Activated T-helper 1 cell treated with anti-CD3 and anti-CD28 coated beads, Interleukin-12 subunit alpha, Interleukin-12 subunit beta, Interleukin-2, Interleukin-4 antibody, amounts not matched to agents 30 ng/mL and 10 ng/mL and 1 ng/mL, durations not matched to agents 14 hours and 24 hours and 36 hours (primary cell): Measurements from ENCODE around the gene XRCC3. TPM values are rescaled to one million over a fixed set of nuclear protein-coding genes. Genes with fewer than 3 reads are reported as not detected.

Experiments used
- DNase-seq: peaks from one replicate; pipeline ENCODE4 v3.0.0; 2021; ENCODE audit warnings: low spot score
- H3K27ac Mint-ChIP-seq: one replicate; pipeline ENCODE4 v1.8.0; 2021; ENCODE audit warnings: mild to moderate bottlenecking, mixed read lengths
- H3K27me3 Mint-ChIP-seq: one replicate; pipeline ENCODE4 v1.8.0; 2022; ENCODE audit warnings: mild to moderate bottlenecking, moderate library complexity, mixed read lengths; ENCODE audit not compliant: insufficient read depth
- H3K36me3 Mint-ChIP-seq: one replicate; pipeline ENCODE4 v1.8.0; 2021; ENCODE audit warnings: low read depth, mixed read lengths
- H3K4me1 Mint-ChIP-seq: one replicate; pipeline ENCODE4 v1.8.0; 2021; ENCODE audit warnings: low read depth, mixed read lengths
- H3K4me3 Mint-ChIP-seq: one replicate; pipeline ENCODE4 v1.8.0; 2021; ENCODE audit warnings: mild to moderate bottlenecking, moderate library complexity, mixed read lengths
- H3K9me3 Mint-ChIP-seq: one replicate; pipeline ENCODE4 v1.8.0; 2021; ENCODE audit warnings: mixed read lengths
- intact Hi-C: fragments of 100-400 bp; cut with micrococcal nuclease; formaldehyde crosslinking; loops from one replicate; pipeline ENCODE4 v1.15.1; 2024
- total RNA-seq: library from RNA; stranded (reverse); gene quantifications from 2 replicates; pipeline ENCODE4 v1.2.3, GENCODE V29; 2022

XRCC3 gene
- total RNA-seq, 1 donor from 2014 or later, result 69.5 TPM

DNA sequence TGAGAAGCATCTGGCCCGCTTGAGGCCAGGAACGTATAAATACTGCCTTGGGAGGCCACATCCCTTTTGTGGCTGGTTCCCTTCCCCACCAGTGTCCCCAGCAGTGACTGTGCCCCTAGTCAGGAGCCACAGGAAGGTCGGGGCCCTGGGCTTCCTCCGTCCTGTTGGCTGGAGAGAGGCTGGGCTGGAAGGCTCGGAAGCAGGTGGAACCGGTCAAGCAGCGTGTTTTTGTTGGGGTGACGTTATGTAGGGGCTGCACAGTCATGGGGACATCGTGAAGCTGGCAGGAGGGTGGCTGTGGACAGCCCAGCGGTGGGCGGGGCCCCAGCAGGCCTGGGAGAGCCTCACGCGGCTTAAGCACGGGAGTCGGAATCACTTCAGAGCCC lies 10.1 kb downstream of the XRCC3 start:
- peaks cover 6% of the 10 kb centered on the region for H3K4me1 Mint-ChIP-seq
- no peak overlapping the region for H3K27ac Mint-ChIP-seq
- intact Hi-C loops, result no loop called here
- H3K4me3 Mint-ChIP-seq, result no peak overlapping the region
- no peaks in the 10 kb centered on the region for H3K27me3 Mint-ChIP-seq
- no peak for DNase-seq
- no peaks in the 10 kb centered on the region for H3K9me3 Mint-ChIP-seq
- peaks cover 19% of the 10 kb centered on the region for H3K36me3 Mint-ChIP-seq

DNA sequence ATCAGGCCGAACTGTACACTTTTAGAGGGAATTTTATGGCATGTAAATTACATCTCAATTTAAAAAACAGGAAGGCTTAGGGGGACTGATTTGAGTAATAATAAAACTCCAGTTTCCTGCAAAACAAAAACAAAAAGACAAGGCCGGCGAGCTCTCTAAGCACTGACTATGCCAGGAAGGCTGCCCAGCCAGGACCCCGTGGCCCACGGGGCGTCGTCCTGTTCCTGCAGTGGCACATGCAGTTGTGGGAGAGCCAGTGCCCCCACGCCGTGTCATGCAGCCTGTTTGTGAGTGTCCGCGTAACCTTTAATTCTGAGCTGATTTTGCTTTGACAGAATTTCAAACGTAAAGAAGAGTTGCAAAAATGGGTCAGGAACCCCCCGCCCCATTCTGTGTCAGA lies 10.5 kb downstream of the XRCC3 start:
- intact Hi-C loops, result no loop called here
- peak overlapping the region; percentile 71 for H3K27ac Mint-ChIP-seq
- H3K4me3 Mint-ChIP-seq, result no peak overlapping the region

DNA sequence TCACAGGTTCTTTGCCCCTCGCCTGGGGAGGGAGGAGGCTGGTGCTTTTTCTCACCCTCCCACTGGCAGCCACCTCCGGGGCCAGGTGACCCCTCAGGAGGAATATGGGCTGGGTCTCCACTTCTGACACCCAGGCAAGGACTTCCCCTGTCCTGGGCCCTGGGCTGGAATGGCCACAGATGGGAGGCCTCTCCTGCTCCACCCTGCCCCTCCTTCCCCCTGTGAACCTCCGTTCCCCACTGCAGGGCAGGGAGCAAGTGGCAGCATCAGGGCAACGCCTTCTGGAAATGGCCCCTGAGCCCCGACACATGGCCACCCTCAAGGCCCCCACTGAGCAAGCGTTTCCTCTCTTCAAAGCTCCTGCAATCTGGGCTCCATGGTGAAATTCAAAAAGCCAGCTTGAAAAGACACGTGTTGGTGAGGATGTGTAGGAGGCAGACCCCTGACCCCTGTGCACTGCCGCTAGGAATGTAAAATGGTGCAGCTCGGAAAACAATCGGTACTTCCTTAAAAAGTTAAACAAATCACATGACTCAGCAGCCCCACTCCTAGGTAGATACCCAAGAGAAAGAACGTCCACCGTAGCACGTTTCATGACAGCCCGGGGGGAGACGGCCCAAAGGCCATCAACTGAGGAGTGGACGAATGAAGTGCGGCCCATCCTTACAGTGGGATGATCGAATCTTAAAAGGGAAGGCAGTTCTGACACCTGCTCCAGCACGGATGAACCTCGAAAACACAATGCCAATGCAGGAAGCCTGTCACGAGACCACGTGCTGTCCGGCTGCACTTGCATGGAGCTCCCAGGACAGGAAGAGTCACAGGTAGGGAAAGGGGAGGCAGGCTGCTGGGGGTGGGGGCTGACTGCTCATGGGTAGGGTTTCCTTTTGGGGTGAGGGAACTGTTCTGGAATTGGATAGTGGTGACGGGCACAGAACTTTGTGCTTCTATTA lies 11.5 kb downstream of the XRCC3 start:
- Mint-ChIP-seq H3K9me3 (no peaks in the 10 kb centered on the region), H3K27ac (no peak overlapping the region), H3K36me3 (peaks cover 19% of the 10 kb centered on the region), H3K4me3 (no peak overlapping the region), H3K4me1 (peaks cover 6% of the 10 kb centered on the region), H3K27me3 (no peaks in the 10 kb centered on the region)
- intact Hi-C loops, result no loop called here
- DNase-seq, result no peak

More for the DNA sequence above, 10.5 kb downstream of the XRCC3 start:
- Mint-ChIP-seq H3K4me1 (peaks cover 6% of the 10 kb centered on the region), H3K27me3 (no peaks in the 10 kb centered on the region), H3K9me3 (no peaks in the 10 kb centered on the region), H3K36me3 (peaks cover 19% of the 10 kb centered on the region)
- DNase-seq, result no peak

DNA sequence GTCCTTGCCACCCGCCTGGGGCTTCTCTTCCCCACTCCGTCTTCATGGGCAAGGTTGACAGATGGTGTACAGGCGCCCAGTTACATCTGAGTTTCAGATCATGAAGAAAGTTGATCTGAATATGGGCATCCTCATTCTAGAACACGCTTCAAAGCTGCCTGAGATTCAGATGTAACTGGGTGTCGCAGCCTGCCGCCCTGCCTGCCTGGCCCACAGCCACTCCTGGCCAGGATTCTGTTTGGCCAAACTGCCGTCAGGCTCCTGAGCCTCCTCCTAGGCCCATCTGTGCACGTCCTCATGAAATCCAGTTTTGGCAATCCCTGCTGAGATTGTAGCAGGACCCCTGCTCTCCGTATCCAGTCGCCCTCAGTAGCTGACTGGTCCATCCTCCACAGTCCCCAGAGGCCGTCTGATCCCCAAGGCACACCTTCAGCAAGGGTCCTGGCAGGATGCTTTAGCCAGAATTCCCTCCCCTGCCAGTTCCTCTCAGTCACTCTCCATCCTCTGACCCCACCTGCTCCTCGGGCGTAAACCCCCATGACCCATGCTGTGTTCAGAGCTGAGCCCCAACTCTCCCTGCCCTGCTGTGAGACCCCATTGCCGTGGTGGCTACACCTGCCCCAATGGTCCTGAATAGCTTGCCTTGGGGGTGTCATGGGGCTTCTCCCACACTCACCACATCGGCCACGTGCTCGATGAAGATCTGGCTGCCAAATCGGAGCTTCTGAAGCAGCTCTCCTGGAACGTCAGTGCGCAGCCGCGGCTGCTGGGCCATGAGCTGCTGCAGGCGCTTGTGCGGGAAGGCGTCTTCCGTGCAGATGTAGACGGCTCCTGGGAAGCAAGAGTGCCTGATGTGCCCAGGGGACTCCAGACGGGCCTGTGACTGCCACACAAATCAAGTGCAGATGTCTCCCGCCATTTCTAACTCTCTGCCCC lies 12.5 kb downstream of the XRCC3 start:
- H3K4me1 Mint-ChIP-seq, result peaks cover 6% of the 10 kb centered on the region
- no peaks in the 10 kb centered on the region for H3K9me3 Mint-ChIP-seq
- H3K36me3 Mint-ChIP-seq, result peaks cover 16% of the 10 kb centered on the region
- intact Hi-C loops, result no loop called here
- H3K4me3 Mint-ChIP-seq, result no peak overlapping the region
- no peaks in the 10 kb centered on the region for H3K27me3 Mint-ChIP-seq
- DNase-seq, result no peak
- H3K27ac Mint-ChIP-seq, result peak overlapping the region; percentile 22

DNA sequence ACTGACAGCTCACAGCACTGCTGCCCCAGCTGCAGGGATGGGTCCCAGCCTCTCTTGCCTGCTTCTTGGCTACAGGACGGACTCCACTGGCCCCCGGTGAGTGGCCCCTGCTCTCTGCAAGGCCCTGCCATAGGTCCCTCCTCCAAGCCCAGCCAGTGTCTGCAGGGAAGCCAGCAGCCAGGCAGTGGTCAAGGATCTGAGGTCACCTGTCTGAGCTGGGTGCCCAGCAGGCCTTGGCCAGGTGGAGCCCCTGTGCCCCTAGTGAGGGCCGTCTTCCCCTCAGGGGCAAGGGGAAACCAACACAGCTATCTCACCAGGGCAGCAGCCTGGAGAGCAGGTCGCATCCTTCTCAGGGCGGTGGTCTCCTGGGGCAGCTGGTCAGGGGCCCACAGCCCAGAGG lies 13.2 kb downstream of the XRCC3 start:
- DNase-seq, result no peak
- peaks cover 6% of the 10 kb centered on the region for H3K4me1 Mint-ChIP-seq
- intact Hi-C loops, result no loop called here
- H3K9me3 Mint-ChIP-seq, result no peaks in the 10 kb centered on the region
- H3K4me3 Mint-ChIP-seq, result no peak overlapping the region
- H3K36me3 Mint-ChIP-seq, result peaks cover 16% of the 10 kb centered on the region
- H3K27me3 Mint-ChIP-seq, result no peaks in the 10 kb centered on the region
- no peak overlapping the region for H3K27ac Mint-ChIP-seq

DNA sequence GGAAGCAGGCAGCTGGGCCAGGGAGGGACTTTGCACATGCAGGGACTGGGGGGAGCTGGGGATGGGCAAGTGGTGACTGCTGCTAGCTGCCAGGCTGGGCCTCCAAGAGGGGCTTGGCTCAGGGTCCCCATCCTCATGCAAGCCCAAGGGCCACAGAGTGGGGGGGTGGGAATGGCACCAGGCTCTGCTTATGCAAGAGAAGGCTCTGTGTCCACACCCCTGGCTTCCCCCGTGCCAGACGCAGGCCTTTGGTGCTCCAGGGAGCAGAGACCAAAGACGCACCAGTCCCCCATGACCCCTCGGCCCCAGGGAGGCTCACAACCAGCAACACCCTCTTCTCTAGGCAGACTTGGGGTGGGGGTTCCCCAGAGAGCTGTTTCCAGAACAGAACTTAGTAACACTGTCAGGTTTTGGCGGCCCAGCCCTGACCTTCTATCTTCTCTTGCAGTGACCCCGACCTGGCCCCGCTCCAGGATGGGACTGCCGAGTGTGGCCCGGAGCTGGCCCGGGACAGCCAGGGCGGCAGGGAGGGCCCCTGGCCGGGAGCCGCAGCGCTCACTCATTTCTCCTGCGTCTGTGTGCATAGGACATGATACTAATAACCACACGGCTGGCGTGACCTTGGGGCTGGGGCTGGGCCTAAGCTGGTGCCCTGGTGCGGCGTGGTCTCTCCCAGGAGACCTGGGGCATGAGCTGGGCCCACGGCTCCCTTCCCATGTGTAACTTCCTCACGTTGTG lies 14.3 kb downstream of the XRCC3 start:
- no peak for DNase-seq
- Mint-ChIP-seq H3K4me1 (peaks cover 6% of the 10 kb centered on the region), H3K36me3 (peaks cover 16% of the 10 kb centered on the region), H3K27me3 (no peaks in the 10 kb centered on the region), H3K27ac (no peak overlapping the region), H3K9me3 (no peaks in the 10 kb centered on the region), H3K4me3 (no peak overlapping the region)
- intact Hi-C loops, result no loop called here

DNA sequence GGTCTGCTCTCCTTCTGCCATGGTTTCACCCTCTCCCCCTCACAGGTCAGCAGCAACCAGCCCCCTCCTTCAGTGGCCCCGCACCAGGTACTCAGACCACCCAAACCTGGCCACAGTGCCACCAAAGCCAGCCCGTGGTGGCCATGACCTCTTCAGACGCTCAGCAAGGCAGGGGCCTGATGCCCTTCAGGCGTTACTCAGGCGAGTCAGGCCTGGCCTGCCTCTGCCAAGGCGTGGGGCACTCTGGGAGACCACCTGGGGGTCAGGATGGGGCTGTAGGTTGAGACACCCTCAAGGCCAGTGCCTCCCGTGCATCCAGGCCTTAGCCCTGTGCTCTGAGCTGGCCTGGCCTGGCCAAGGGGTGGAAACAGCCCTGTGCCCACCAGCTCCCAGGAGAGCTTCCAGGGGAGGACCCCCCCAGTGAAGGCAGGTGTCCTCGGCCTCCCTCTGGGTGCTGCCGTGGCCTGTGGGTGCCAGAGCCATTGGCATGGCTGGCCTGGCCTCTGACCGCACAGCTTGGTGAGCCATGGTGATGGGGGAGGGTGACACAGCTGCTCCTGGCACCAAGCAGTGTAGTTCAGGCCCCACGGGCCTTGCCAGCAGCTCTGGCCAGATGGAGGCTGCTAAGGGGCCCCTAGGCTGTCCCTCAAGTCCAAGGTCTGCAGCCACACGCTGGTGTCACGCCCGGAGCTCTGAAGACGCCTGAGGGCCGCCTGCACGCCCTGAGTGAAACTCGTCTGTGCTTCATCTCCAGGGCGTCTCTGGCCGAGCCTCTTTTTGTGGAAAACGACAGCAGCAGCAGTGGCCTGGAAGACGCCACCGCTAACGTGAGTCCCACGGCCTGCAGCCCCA lies 15.1 kb downstream of the XRCC3 start:
- Mint-ChIP-seq H3K27me3 (no peaks in the 10 kb centered on the region), H3K9me3 (no peaks in the 10 kb centered on the region), H3K4me1 (peaks cover 6% of the 10 kb centered on the region), H3K27ac (no peak overlapping the region), H3K36me3 (peaks cover 18% of the 10 kb centered on the region), H3K4me3 (no peak overlapping the region)
- DNase-seq, result no peak
- intact Hi-C loops, result no loop called here

DNA sequence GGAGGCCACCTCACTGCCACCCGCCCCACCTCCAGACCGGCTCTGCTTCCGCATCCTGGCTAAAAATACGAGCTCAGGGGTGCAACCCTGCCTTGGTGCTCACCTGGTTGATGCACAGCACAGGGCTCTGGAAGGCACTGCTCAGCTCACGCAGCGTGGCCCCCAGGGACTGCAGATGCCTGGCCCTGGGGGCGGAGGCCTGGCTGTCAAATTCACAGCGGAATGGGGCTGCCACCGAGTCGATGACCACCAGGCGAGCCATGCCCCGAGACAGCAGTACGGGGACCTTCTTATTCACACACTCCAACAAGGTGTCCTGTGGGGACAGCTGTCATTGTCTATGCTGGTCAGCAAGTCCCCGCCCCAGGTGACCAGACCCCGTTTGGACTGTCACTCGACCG lies 16.0 kb downstream of the XRCC3 start:
- Mint-ChIP-seq H3K36me3 (peaks cover 16% of the 10 kb centered on the region), H3K4me1 (no peaks in the 10 kb centered on the region), H3K9me3 (no peaks in the 10 kb centered on the region), H3K4me3 (no peak overlapping the region), H3K27me3 (no peaks in the 10 kb centered on the region), H3K27ac (no peak overlapping the region)
- no peak for DNase-seq
- intact Hi-C loops, result no loop called here

DNA sequence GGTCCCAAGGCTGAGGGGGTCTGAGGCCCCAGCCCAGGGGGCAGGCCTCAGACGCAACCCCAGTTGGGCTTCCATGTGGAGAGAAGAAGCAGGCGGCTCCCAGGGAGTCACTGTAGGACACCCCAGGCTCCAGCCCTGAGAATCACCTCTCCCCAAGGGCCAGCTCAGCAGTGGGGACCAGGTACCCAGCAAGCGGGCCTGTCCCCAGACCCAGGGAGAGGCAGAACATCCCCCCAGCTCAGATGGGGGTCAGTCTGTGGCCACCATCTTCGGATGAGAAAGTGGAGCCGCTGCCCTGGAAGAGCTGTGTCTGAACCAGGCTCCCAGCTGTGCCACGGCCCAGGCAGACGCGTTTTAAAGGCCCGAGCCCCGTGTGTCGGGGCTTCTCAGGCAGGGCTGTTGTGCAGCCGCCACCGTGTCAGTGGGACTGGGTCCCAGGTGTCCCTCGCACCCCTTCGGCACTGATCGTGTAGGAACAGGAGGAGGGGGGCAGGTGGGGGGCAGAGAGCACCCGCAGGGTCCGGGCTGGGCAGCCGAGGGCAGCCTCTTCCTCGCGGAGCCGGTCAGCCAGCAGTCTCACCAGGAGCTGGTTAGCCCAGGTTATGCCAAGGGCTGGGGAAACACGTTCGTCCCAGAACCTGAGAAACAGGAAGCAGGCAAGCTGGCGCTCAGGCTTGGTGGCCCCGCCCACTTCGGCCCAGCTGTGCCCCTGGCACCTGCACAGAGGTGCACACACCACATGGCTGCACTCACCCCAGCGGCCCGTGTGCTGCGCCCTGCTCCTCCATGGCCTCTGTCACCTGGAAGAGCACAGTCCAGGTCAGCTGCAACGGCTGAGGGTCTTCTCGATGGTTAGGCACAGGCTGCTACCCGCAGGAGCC lies 16.6 kb downstream of the XRCC3 start:
- H3K9me3 Mint-ChIP-seq, result no peaks in the 10 kb centered on the region
- H3K27me3 Mint-ChIP-seq, result no peaks in the 10 kb centered on the region
- no peaks in the 10 kb centered on the region for H3K4me1 Mint-ChIP-seq
- H3K27ac Mint-ChIP-seq, result no peak overlapping the region
- no peak overlapping the region for H3K4me3 Mint-ChIP-seq
- peaks cover 12% of the 10 kb centered on the region for H3K36me3 Mint-ChIP-seq
- intact Hi-C loops, result no loop called here
- DNase-seq, result no peak

DNA sequence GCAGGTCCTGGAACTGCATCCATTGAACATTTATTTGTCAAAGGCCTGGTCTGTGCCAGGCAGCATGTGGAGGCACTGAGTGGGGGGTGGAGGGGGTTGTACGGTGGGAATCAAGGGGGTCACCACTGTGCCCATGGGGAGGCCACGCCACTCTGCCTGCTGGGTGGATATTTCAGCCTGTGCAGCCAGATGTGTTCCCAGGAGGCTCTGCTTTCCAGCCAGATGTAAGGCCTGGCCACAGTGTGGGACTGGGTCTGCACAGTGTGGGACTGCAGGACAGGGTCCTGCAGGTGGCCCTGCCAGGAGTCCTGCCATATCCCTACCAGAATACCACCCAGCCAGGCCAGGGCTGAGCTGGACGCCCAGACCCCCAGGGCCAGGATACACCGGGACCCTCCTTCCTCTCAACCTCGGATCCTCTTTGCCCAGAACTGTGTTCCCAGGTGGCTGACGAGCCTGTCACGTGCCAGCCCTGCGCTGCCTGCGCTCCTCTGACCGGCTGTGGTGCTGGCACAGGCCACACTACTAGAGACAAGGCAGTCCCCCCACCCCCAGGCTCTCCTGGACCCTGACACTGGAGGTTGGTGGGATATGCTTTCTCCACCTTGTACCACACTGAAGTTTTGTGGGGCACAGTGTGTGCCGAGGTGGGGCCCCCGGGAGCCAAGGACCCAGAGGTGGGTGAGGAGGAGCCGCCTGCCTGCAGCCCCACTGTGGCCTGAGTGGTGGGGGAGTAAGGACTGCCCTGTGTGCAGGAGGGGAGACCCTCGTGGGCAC lies 17.5 kb downstream of the XRCC3 start:
- H3K4me1 Mint-ChIP-seq, result no peaks in the 10 kb centered on the region
- no peak overlapping the region for H3K27ac Mint-ChIP-seq
- intact Hi-C loops, result no loop called here
- no peak overlapping the region for H3K4me3 Mint-ChIP-seq
- no peak for DNase-seq
- H3K9me3 Mint-ChIP-seq, result no peaks in the 10 kb centered on the region
- H3K36me3 Mint-ChIP-seq, result peaks cover 8% of the 10 kb centered on the region
- no peaks in the 10 kb centered on the region for H3K27me3 Mint-ChIP-seq

DNA sequence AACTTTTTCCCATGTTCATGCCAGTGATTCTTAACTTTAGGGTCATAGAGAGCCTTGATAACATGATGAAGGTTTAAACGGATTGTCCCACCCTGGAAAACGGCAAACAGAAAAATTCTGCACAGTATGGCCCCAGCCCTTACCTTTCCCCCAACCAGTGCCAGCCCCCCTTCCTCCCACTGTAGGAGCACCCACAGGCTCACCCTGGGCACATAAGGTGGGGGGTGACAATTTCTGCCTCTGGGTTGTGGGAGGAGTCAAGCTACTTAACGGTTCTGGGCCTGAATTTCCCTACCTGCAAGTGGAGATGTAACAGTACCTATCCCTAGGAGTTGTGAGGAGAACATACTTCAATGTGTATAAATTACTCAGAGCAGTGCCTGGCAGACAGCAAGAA lies 18.0 kb downstream of the XRCC3 start:
- Mint-ChIP-seq H3K4me1 (no peaks in the 10 kb centered on the region), H3K27ac (no peak overlapping the region), H3K27me3 (no peaks in the 10 kb centered on the region), H3K9me3 (no peaks in the 10 kb centered on the region), H3K36me3 (peaks cover 6% of the 10 kb centered on the region), H3K4me3 (no peak overlapping the region)
- no peak for DNase-seq
- intact Hi-C loops, result no loop called here
